Lower leg skin (tissue), 3 donors: ENCODE data around the gene FUT6.

Source experiments
- CTCF ChIP-seq, 3 donors: fragments of 450-650 bp; IDR thresholded peaks; one replicate each; pipeline ENCODE4 v1.5.1; 2016; ENCODE audit warnings: antibody characterized with exemption in 3 of 3, mild to moderate bottlenecking in 3 of 3, moderate library complexity in 2 of 3
- POLR2A ChIP-seq, 2 donors: fragments of 450-650 bp; IDR thresholded peaks; one replicate each; pipeline ENCODE4 v1.6.1; 2016 to 2017; ENCODE audit warnings: antibody characterized with exemption in 2 of 2, mild to moderate bottlenecking in 1 of 2, moderate library complexity in 1 of 2

- no peak for TF ChIP-seq CTCF (IDR thresholded peaks at IDR 0.05)
- TF ChIP-seq POLR2A (IDR thresholded peaks at IDR 0.05): no peak
Measured at GRCh38 chr19:5784581-5785147, 54.8 kb downstream of the FUT6 start, which contains the start of gene PRR22.
